Activated naive CD4-positive, alpha-beta T cell treated with anti-CD3 and anti-CD28 coated beads, Interleukin-2, amount 50 U/mL, for 24 hours (primary cell): Measurements from ENCODE around the gene C1QTNF12.

Experiments used
- H3K27ac Mint-ChIP-seq: one replicate; pipeline ENCODE4 v1.8.0; 2021; ENCODE audit warnings: mild to moderate bottlenecking, mixed read lengths
- H3K27me3 Mint-ChIP-seq: one replicate; pipeline ENCODE4 v1.8.0; 2021; ENCODE audit warnings: mixed read lengths
- H3K36me3 Mint-ChIP-seq: one replicate; pipeline ENCODE4 v1.8.0; 2021; ENCODE audit warnings: mixed read lengths
- H3K4me1 Mint-ChIP-seq: one replicate; pipeline ENCODE4 v1.8.0; 2021; ENCODE audit warnings: mixed read lengths
- H3K4me3 Mint-ChIP-seq: one replicate; pipeline ENCODE4 v1.8.0; 2021; ENCODE audit warnings: mild to moderate bottlenecking, mixed read lengths
- H3K9me3 Mint-ChIP-seq: one replicate; pipeline ENCODE4 v1.8.0; 2021; ENCODE audit warnings: mixed read lengths

C1QTNF12 gene

GRCh38 chr1:1206966-1207531, 39.5 kb downstream of the C1QTNF12 start:
- Mint-ChIP-seq H3K27me3 (no peaks in the 10 kb centered on the region), H3K4me1 (peaks cover 20% of the 10 kb centered on the region), H3K36me3 (peaks cover 2% of the 10 kb centered on the region), H3K9me3 (no peaks in the 10 kb centered on the region), H3K27ac (no peak overlapping the region), H3K4me3 (peak overlapping the region; percentile 75)

GRCh38 chr1:1206376-1206965, 40.1 kb downstream of the C1QTNF12 start, which contains the start of gene TNFRSF18:
TNFRSF18 (minus strand) TSS chr1:1206592; CDS start chr1:1206571, 21 bp downstream.
- Mint-ChIP-seq H3K27ac (peak within 1 kb of the TSS; percentile 62), H3K9me3 (no peaks in the 10 kb centered on the region), H3K4me3 (peak within 1 kb of the TSS; percentile 77), H3K27me3 (no peaks in the 10 kb centered on the region), H3K4me1 (peaks cover 20% of the 10 kb centered on the region), H3K36me3 (peaks cover 2% of the 10 kb centered on the region)

- Mint-ChIP-seq H3K36me3 (no peaks in the 10 kb centered on the region), H3K9me3 (no peaks in the 10 kb centered on the region), H3K4me1 (peaks cover 17% of the 10 kb centered on the region), H3K27me3 (no peaks in the 10 kb centered on the region), H3K4me3 (peak overlapping the region; percentile 77), H3K27ac (peak overlapping the region; percentile 62)
Observed at GRCh38 chr1:1205769-1206375, 40.6 kb downstream of the C1QTNF12 start.

- Mint-ChIP-seq H3K9me3 (no peaks in the 10 kb centered on the region), H3K27ac (peak overlapping the region; percentile 62), H3K27me3 (no peaks in the 10 kb centered on the region), H3K4me3 (peak overlapping the region; percentile 77), H3K4me1 (peaks cover 22% of the 10 kb centered on the region), H3K36me3 (no peaks in the 10 kb centered on the region)
Observed at GRCh38 chr1:1204998-1205768, 41.3 kb downstream of the C1QTNF12 start.

GRCh38 chr1:1204425-1204920, 42.0 kb downstream of the C1QTNF12 start:
- Mint-ChIP-seq H3K27me3 (no peaks in the 10 kb centered on the region), H3K36me3 (no peaks in the 10 kb centered on the region), H3K9me3 (no peaks in the 10 kb centered on the region), H3K4me3 (peak overlapping the region; percentile 36), H3K4me1 (peaks cover 19% of the 10 kb centered on the region), H3K27ac (no peak overlapping the region)

GRCh38 chr1:1203561-1204424, 42.7 kb downstream of the C1QTNF12 start:
- H3K36me3 Mint-ChIP-seq, result no peaks in the 10 kb centered on the region
- no peaks in the 10 kb centered on the region for H3K27me3 Mint-ChIP-seq
- H3K4me1 Mint-ChIP-seq, result peaks cover 16% of the 10 kb centered on the region
- peak overlapping the region; percentile 41 for H3K27ac Mint-ChIP-seq
- no peak overlapping the region for H3K4me3 Mint-ChIP-seq
- no peaks in the 10 kb centered on the region for H3K9me3 Mint-ChIP-seq

GRCh38 chr1:1202831-1203560, 43.5 kb downstream of the C1QTNF12 start:
- Mint-ChIP-seq H3K36me3 (no peaks in the 10 kb centered on the region), H3K4me3 (no peak overlapping the region), H3K4me1 (peaks cover 9% of the 10 kb centered on the region), H3K9me3 (no peaks in the 10 kb centered on the region), H3K27ac (no peak overlapping the region), H3K27me3 (no peaks in the 10 kb centered on the region)

- no peaks in the 10 kb centered on the region for H3K9me3 Mint-ChIP-seq
- no peaks in the 10 kb centered on the region for H3K27me3 Mint-ChIP-seq
- no peak overlapping the region for H3K27ac Mint-ChIP-seq
- H3K36me3 Mint-ChIP-seq, result no peaks in the 10 kb centered on the region
- H3K4me3 Mint-ChIP-seq, result peak overlapping the region; percentile 72
- peaks cover 6% of the 10 kb centered on the region for H3K4me1 Mint-ChIP-seq
Observed at GRCh38 chr1:1200876-1201810, 45.4 kb downstream of the C1QTNF12 start.

GRCh38 chr1:1199961-1200875, 46.3 kb downstream of the C1QTNF12 start:
- peak overlapping the region; percentile 86 for H3K27ac Mint-ChIP-seq
- no peaks in the 10 kb centered on the region for H3K27me3 Mint-ChIP-seq
- peaks cover 6% of the 10 kb centered on the region for H3K4me1 Mint-ChIP-seq
- H3K4me3 Mint-ChIP-seq, result peak overlapping the region; percentile 72
- no peaks in the 10 kb centered on the region for H3K9me3 Mint-ChIP-seq
- H3K36me3 Mint-ChIP-seq, result peaks cover under 1% of the 10 kb centered on the region

GRCh38 chr1:1199141-1199960, 47.2 kb downstream of the C1QTNF12 start:
- H3K9me3 Mint-ChIP-seq, result no peaks in the 10 kb centered on the region
- peak overlapping the region; percentile 62 for H3K27ac Mint-ChIP-seq
- peaks cover 2% of the 10 kb centered on the region for H3K36me3 Mint-ChIP-seq
- H3K27me3 Mint-ChIP-seq, result no peaks in the 10 kb centered on the region
- peaks cover 6% of the 10 kb centered on the region for H3K4me1 Mint-ChIP-seq
- peak overlapping the region; percentile 60 for H3K4me3 Mint-ChIP-seq

GRCh38 chr1:1198423-1199140, 47.9 kb downstream of the C1QTNF12 start:
- H3K36me3 Mint-ChIP-seq, result peaks cover 2% of the 10 kb centered on the region
- H3K27me3 Mint-ChIP-seq, result no peaks in the 10 kb centered on the region
- no peaks in the 10 kb centered on the region for H3K9me3 Mint-ChIP-seq
- H3K4me3 Mint-ChIP-seq, result no peak overlapping the region
- peaks cover 6% of the 10 kb centered on the region for H3K4me1 Mint-ChIP-seq
- peak overlapping the region; percentile 35 for H3K27ac Mint-ChIP-seq
